Liver (tissue), 9 donors: ENCODE measurements around the gene RELN. TPM values are rescaled to one million over a fixed set of nuclear protein-coding genes. Genes with fewer than 3 reads are reported as not detected.

Source experiments
- DNase-seq: peaks from one replicate; pipeline ENCODE4 v3.0.0-alpha.2; 2017; ENCODE audit warnings: low spot score
- H3K27ac ChIP-seq, 2 donors: one replicate each; pipeline ENCODE4 v1.7.0; 2013; ENCODE audit warnings: inconsistent platforms in 2 of 2, low read length in 2 of 2, control low read depth in 1 of 2, low read depth in 1 of 2, mild to moderate bottlenecking in 1 of 2
- H3K27me3 ChIP-seq, 4 donors: one replicate each; pipeline versions ENCODE4 v1.6.1 to v1.7.0; 2013; ENCODE audit warnings: low read length in 3 of 4, inconsistent platforms in 1 of 4, mild to moderate bottlenecking in 1 of 4, moderate library complexity in 1 of 4; ENCODE audit not compliant: control insufficient read depth in 4 of 4, insufficient read depth in 4 of 4
- H3K36me3 ChIP-seq, 4 donors: one replicate each; pipeline versions ENCODE4 v1.6.1 to v1.7.0; 2013; ENCODE audit warnings: low read length in 3 of 4, mild to moderate bottlenecking in 3 of 4, low read depth in 1 of 4, moderate library complexity in 1 of 4; ENCODE audit not compliant: control insufficient read depth in 4 of 4, insufficient read depth in 3 of 4
- H3K4me1 ChIP-seq, 4 donors: one replicate each; pipeline versions ENCODE4 v1.6.1 to v1.7.0; 2013; ENCODE audit warnings: low read length in 3 of 4, mild to moderate bottlenecking in 3 of 4, moderate library complexity in 1 of 4; ENCODE audit not compliant: control insufficient read depth in 4 of 4, insufficient read depth in 4 of 4
- H3K4me3 ChIP-seq, 3 donors: one replicate each; pipeline versions ENCODE4 v1.6.1 to v1.7.0; 2013; ENCODE audit warnings: low read length in 3 of 3, control low read depth in 1 of 3, low read depth in 1 of 3, mild to moderate bottlenecking in 1 of 3
- H3K9ac ChIP-seq, 2 donors: one replicate each; pipeline ENCODE4 v1.7.0; 2013; ENCODE audit warnings: low read length in 2 of 2, mild to moderate bottlenecking in 2 of 2, moderate library complexity in 2 of 2, control low read depth in 1 of 2, low read depth in 1 of 2
- H3K9me3 ChIP-seq, 4 donors: one replicate each; pipeline versions ENCODE4 v1.6.1 to v1.7.0; 2013; ENCODE audit warnings: low read length in 3 of 4; ENCODE audit not compliant: control insufficient read depth in 4 of 4
- CTCF ChIP-seq: fragments of 150-350 bp; IDR thresholded peaks from 2 replicates; pipeline ENCODE4 v1.5.1; 2017; ENCODE audit warnings: improper control_type of control experiment, low read depth, low read length; ENCODE audit not compliant: missing input control
- EGR1 ChIP-seq, 2 donors: IDR thresholded peaks; 2 replicates each; pipeline ENCODE4 v1.6.1; 2016 to 2018; ENCODE audit warnings: antibody characterized with exemption in 2 of 2, low read depth in 2 of 2
- FOXA2 ChIP-seq: IDR thresholded peaks from 2 replicates; pipeline ENCODE4 v1.6.1; 2016; ENCODE audit warnings: antibody characterized with exemption
- GABPA ChIP-seq, 2 donors: IDR thresholded peaks in 1 of 2; conservative IDR thresholded peaks in 1 of 2; 2 replicates each; pipeline ENCODE4 v1.6.1; 2016; ENCODE audit warnings: antibody characterized with exemption in 2 of 2, mild to moderate bottlenecking in 1 of 2, moderate library complexity in 1 of 2
- HNF4A ChIP-seq, 2 donors: conservative IDR thresholded peaks; 2 replicates each; pipeline ENCODE4 v1.6.1; 2016; ENCODE audit warnings: antibody characterized with exemption in 2 of 2, mild to moderate bottlenecking in 2 of 2
- HNF4G ChIP-seq: IDR thresholded peaks from 2 replicates; pipeline ENCODE4 v1.6.1; 2016; ENCODE audit warnings: antibody characterized with exemption
- JUND ChIP-seq, 2 donors: IDR thresholded peaks; 2 replicates each; pipeline ENCODE4 v1.6.1; 2016; ENCODE audit warnings: antibody characterized with exemption in 2 of 2
- RAD21 ChIP-seq, 2 donors: IDR thresholded peaks; 2 replicates each; pipeline ENCODE4 v1.6.1; 2016; ENCODE audit warnings: antibody characterized with exemption in 2 of 2, mild to moderate bottlenecking in 2 of 2
- RXRA ChIP-seq, 2 donors: IDR thresholded peaks; 2 replicates each; pipeline ENCODE4 v1.6.1; 2017 to 2018; ENCODE audit warnings: antibody characterized with exemption in 2 of 2, mild to moderate bottlenecking in 1 of 2
- TAF1 ChIP-seq: conservative IDR thresholded peaks from 2 replicates; pipeline ENCODE4 v1.6.1; 2016; ENCODE audit warnings: antibody characterized with exemption, mild to moderate bottlenecking
- ZBTB33 ChIP-seq: IDR thresholded peaks from 2 replicates; pipeline ENCODE4 v1.6.1; 2016; ENCODE audit warnings: antibody characterized with exemption
- WGBS: extraction: QIAGEN DNeasy Blood & Tissue Kit; methylation state at CpG from one replicate; pipeline ENCODE4 v1.1.7; 2013; 5-methylcytosine and 5-hydroxymethylcytosine counted together
- polyA plus RNA-seq, 2 donors: library from polyadenylated mRNA; stranded (reverse) in 1 of 2; unstranded in 1 of 2; fragments of 200-250 nt in 1 of 2; fragments of >200 nt in 1 of 2; fragmentation: Nextera tagmentation in 1 of 2; extraction: Ambion mirVana in 1 of 2; gene quantifications; one replicate each; pipeline versions ENCODE4 v1.2.1 to v1.2.3, GENCODE V29; 2013 to 2015
- total RNA-seq, 2 donors: library from RNA; depleted of rRNA; stranded (reverse); fragments of >200 nt; gene quantifications; one replicate each; pipeline ENCODE4 v1.2.3, GENCODE V29; 2014
- TF ChIP-seq, protein P1 (sequence below): IDR thresholded peaks from 2 replicates; pipeline ENCODE4 v1.6.1; 2016; ENCODE audit warnings: antibody characterized with exemption
- TF ChIP-seq, protein P2 (sequence below): IDR thresholded peaks from 2 replicates; pipeline ENCODE4 v1.6.1; 2016; ENCODE audit warnings: antibody characterized with exemption
- TF ChIP-seq, protein P3 (sequence below): IDR thresholded peaks from 2 replicates; pipeline ENCODE4 v1.6.1; 2016; ENCODE audit warnings: antibody characterized with exemption, mild to moderate bottlenecking
- donor health status: healthy.
- donor health status: healthy.
- donor health status: healthy.
- donor health status: healthy.
- donor health status: healthy.

Gene RELN
- total and polyA plus RNA-seq, 4 donors = 10.0 to 69.8 (median 28.4) TPM

GRCh38 chr7:103466814-103467213 lies 522.6 kb downstream of the RELN start (continued):
- TF ChIP-seq, protein P1, sequence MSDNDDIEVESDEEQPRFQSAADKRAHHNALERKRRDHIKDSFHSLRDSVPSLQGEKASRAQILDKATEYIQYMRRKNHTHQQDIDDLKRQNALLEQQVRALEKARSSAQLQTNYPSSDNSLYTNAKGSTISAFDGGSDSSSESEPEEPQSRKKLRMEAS = no peak

DNA sequence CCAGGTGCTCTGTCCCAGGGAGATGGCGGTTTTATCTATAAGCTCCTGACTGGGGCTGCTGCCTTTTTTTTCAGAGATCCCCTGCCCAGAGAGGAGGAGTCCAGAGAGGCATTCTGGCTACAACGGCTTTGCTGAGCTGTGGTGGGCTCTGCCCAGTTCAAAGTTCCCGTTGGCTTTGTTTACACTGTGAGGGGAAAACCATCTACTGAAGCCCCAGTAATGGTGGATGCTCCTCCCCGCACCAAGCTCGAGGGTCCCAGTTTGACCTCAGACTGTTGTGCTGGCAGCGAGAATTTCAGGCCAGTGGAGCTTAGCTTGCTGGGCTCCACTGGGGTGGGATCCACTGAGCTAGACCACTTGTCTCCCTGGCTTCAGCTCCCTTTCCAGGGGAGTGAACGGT lies 527.1 kb downstream of the RELN start:
- H3K9me3 ChIP-seq = no peaks in the 10 kb centered on the region
- H3K27me3 ChIP-seq = no peaks in the 10 kb centered on the region
- H3K36me3 ChIP-seq = no peaks in the 10 kb centered on the region
- 65% methylated on average over 7 of the region's 7 CpGs for WGBS
- H3K9ac ChIP-seq = no peak overlapping the region
- DNase-seq = no peak
- no peaks in the 10 kb centered on the region for H3K4me1 ChIP-seq
- no peak overlapping the region for H3K27ac ChIP-seq
- no peak overlapping the region for H3K4me3 ChIP-seq
- TF ChIP-seq RAD21 (IDR thresholded peaks at IDR 0.05) (no peak), TAF1 (no peak), JUND (IDR thresholded peaks at IDR 0.05) (no peak), ZBTB33 (no peak), GABPA (IDR thresholded peaks at IDR 0.05 in 1 of 2, conservative IDR thresholded peaks at IDR 0.05 in 1 of 2) (no peak), HNF4A (conservative IDR thresholded peaks at IDR 0.05) (no peak), RXRA (IDR thresholded peaks at IDR 0.05) (no peak), EGR1 (IDR thresholded peaks at IDR 0.05; ENCODE audit: low read depth in 2 of 2) (no peak), FOXA2 (no peak), HNF4G (no peak), CTCF (no peak)
- TF ChIP-seq, protein P2, sequence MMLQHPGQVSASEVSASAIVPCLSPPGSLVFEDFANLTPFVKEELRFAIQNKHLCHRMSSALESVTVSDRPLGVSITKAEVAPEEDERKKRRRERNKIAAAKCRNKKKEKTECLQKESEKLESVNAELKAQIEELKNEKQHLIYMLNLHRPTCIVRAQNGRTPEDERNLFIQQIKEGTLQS = no peak
- TF ChIP-seq, protein P3, sequence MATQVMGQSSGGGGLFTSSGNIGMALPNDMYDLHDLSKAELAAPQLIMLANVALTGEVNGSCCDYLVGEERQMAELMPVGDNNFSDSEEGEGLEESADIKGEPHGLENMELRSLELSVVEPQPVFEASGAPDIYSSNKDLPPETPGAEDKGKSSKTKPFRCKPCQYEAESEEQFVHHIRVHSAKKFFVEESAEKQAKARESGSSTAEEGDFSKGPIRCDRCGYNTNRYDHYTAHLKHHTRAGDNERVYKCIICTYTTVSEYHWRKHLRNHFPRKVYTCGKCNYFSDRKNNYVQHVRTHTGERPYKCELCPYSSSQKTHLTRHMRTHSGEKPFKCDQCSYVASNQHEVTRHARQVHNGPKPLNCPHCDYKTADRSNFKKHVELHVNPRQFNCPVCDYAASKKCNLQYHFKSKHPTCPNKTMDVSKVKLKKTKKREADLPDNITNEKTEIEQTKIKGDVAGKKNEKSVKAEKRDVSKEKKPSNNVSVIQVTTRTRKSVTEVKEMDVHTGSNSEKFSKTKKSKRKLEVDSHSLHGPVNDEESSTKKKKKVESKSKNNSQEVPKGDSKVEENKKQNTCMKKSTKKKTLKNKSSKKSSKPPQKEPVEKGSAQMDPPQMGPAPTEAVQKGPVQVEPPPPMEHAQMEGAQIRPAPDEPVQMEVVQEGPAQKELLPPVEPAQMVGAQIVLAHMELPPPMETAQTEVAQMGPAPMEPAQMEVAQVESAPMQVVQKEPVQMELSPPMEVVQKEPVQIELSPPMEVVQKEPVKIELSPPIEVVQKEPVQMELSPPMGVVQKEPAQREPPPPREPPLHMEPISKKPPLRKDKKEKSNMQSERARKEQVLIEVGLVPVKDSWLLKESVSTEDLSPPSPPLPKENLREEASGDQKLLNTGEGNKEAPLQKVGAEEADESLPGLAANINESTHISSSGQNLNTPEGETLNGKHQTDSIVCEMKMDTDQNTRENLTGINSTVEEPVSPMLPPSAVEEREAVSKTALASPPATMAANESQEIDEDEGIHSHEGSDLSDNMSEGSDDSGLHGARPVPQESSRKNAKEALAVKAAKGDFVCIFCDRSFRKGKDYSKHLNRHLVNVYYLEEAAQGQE = no peak
